ENCODE measurements around the gene BOLA2B.
A peak's percentile ranks its signal among the peaks of the same experiment; 100 is the strongest.
"Not testable (repeated sequence)": the region's sequence is repeated elsewhere in the genome, so short reads cannot be mapped to it uniquely, and the experiment has no call there.

Gene BOLA2B

GRCh38 chr16:30184891-30185682, 8.4 kb downstream of the BOLA2B start:
- DNase-seq = no peak

- DNase-seq = peak in 8 of 56 donors; percentile 7 to 40 (median 19)
Observed at GRCh38 chr16:30184096-30184890, 9.2 kb downstream of the BOLA2B start.

- DNase-seq = peak in 53 of 56 donors; percentile 31 to 92 (median 73)
Observed at GRCh38 chr16:30183233-30184095, 10.0 kb downstream of the BOLA2B start, which contains the start of gene CORO1A. Gene CORO1A (plus strand): TSS chr16:30183602. CDS start chr16:30185210, 1,608 bp downstream.

GRCh38 chr16:30180741-30181140, 12.7 kb downstream of the BOLA2B start:
- DNase-seq = no peak

- DNase-seq = no peak
Observed at GRCh38 chr16:30179931-30180330, 13.5 kb downstream of the BOLA2B start.

- DNase-seq = no peak
Observed at GRCh38 chr16:30179195-30179594, 14.3 kb downstream of the BOLA2B start.

- DNase-seq = not testable (repeated sequence)
Observed at GRCh38 chr16:30176876-30177275, 16.6 kb downstream of the BOLA2B start.

GRCh38 chr16:30173054-30173453, 20.4 kb downstream of the BOLA2B start:
- DNase-seq = no peak

GRCh38 chr16:30170145-30170544, 23.3 kb downstream of the BOLA2B start:
- not testable (repeated sequence) for DNase-seq

- not testable (repeated sequence) for DNase-seq
Observed at GRCh38 chr16:30169416-30169815, 24.1 kb downstream of the BOLA2B start.

- DNase-seq = not testable (repeated sequence)
Observed at GRCh38 chr16:30168746-30169145, 24.7 kb downstream of the BOLA2B start.

- DNase-seq = no peak
Observed at GRCh38 chr16:30166202-30166902, 27.1 kb downstream of the BOLA2B start.

GRCh38 chr16:30163538-30163937, 29.9 kb downstream of the BOLA2B start:
- DNase-seq = no peak

- no peak for DNase-seq
Observed at GRCh38 chr16:30157214-30157613, 36.3 kb downstream of the BOLA2B start.

- no peak for DNase-seq
Observed at GRCh38 chr16:30155188-30155587, 38.3 kb downstream of the BOLA2B start.

- DNase-seq = no peak
Observed at GRCh38 chr16:30152517-30152916, 40.9 kb downstream of the BOLA2B start.

GRCh38 chr16:30151091-30151490, 42.4 kb downstream of the BOLA2B start:
- DNase-seq = no peak

- DNase-seq = no peak
Observed at GRCh38 chr16:30149250-30149930, 44.1 kb downstream of the BOLA2B start.

GRCh38 chr16:30147843-30148510, 45.5 kb downstream of the BOLA2B start:
- DNase-seq = no peak

GRCh38 chr16:30145657-30146056, 47.8 kb downstream of the BOLA2B start:
- DNase-seq = no peak
